ENCODE measurements around the gene IRF2BPL.

IRF2BPL gene

DNA sequence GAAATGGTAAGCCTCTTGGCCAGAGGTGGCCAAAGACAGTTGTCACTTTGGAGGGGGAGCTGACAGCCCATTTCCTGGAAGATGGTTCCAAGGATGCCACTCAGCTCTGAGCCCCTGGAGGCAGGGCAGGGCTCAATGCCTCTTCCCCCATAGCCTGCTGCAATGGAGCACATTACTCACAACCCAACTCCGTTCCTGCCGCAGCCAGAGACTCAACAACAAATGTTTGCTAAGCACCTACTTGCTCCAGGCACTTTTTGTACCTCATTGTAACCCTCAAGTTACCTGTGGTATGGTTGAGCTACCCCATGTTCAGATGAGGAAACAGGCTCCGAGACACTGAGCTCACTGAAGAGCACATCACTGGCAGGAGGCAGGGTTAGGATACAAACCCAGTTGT, 19.5 kb downstream of the IRF2BPL start:
- DNase-seq, result no peak

DNA sequence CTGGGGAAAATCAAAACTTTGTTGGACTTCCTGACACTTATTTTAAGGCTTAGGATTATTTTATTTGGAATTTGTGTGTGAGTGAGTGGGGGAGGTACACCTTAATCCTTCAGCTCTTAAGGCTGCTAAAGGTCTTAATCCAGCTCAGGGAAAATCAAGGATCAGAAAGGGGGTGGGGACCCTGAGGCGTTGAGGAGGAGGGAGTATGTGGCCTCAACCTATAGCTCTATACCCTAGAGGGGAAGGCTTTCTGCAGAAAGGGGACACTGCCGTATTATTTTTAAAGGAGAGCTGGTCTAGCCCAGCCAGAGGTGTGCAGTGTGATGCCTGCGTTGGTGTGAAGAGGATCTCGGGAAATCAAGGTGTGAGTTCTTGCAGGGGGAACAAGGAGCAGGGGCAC, 20.0 kb downstream of the IRF2BPL start:
- DNase-seq, result no peak

DNA sequence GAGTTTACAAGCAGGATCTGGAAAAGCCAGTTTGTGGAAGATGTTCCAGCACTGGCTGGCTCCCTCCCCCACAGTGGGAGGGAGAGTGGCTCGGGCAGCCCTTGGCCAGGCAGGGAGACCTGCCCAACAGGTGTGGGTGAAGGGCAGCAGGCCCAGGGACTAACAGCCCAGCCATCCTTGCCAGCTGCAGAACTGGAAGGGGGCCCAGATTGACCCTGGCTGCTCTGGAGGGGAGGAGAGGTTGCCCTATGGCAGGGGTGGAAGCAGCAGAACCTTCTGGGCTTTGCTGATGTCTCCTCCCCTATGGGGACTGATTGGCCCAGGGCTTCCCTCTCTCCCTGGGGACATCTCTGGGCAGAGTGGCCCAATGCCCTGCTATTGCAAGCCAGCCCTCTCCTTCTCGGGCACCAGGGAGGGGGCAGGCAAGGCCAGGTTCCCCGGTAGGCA, 20.5 kb downstream of the IRF2BPL start:
- no peak for DNase-seq

DNA sequence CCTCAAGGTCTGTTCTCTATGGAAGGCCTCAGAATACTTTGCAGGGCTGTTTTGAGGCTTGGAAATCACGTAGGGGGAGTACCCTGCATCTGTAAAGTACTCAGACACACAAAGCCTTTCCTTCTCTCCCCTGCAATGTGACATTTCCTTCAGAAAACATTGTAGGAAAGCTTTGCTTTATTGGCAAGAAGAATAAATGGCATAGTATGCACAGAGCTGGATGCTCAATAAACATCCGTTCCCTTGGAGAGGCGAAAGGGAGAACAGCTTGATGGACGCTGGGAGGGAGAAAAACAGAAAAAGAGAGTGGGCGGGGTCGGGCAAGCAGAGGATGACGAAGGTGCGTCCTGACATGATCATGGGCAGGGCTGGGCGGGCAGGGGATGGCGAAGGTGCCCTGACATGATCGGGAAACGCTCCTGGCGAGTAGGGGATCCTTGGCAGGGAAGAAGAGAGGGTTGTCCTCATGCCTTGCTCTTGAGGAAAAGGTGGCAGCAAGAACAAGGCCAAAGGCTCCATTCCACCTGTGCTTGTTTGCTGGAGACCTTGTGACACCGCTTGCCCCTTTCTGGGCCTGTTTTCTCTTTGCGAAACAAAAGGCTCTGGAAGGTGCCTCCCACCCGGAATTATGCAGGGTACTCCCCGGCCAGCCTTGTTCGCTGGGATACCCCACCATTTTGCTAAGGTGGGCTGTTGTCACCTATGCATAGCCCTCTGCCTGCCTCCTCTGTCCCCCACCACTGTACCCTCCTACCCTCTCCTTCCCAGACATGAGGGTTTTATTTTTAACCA, 21.1 kb downstream of the IRF2BPL start:
- no peak for DNase-seq

DNA sequence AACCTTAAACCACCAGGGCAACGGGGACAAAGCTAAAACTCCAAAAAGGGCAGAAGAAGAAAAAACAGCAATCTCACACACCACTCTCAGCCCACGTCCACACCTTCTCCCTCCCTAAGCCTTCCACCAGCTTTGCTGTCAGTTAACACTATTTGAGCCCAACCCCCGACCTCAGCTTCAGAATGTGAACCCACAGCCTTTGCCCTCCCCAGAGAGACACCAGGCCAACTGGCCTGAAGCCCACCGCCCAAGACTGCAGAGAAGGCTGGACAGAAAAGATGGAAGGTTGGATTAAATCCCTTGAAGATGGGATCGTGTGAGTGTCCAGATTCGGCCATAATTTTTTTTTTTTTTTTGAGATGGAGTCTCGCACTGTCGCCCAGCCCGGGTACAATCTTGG, 22.4 kb downstream of the IRF2BPL start:
- no peak for DNase-seq

DNA sequence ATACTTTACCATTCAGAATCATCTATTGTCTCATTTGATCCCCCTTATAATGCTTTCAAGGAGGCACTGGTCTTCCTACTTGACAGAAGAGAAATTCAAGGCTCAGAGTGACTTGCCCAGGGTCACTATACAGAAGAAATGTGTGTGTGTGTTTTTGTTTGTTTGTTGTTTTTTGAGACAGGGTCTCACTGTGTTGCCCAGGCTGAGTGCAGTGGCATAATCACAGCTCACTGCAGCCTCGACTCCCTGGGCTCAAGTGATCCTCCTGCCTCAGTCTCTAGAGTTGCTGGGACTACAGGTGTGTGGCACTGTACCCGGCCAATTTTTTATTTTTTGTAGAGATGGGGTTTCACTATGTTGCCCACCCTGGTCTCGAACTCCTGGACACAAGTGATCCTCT, 22.9 kb downstream of the IRF2BPL start:
- DNase-seq, result no peak

DNA sequence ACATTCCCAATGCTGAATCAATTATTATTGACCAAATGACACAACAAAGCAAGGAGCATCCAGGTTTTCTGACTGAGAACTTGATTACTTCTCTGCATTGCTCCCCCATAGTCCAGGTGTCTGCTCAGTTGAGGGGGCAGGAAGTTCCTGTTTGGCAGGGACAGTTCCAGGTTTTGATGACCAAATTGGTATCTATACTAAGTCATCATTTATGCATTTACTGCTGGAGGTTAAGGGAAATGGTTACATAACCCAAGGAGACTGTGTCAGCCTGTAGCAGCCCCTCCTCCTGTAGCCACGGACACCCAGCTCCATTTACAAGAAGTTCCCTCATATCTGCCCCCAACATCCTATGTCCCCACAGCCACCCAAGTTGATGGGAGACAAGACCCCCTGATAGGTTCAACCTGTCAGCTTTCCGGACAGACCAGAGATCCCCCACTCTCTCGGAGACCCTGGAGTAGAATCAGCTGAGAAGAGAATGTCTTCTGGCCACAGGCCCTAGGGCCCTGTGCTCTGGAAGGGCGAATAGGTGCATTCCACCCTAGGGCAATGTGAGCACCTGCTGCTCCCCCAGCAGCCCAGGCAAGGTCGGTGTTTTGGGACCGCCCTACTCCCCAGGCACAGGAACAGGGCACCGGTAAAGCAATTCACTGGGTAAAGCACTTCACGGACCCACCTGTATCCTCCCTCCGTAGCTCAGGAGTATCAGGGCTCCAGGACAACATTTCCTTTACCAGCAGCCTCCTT, 23.6 kb downstream of the IRF2BPL start:
- DNase-seq, result no peak

DNA sequence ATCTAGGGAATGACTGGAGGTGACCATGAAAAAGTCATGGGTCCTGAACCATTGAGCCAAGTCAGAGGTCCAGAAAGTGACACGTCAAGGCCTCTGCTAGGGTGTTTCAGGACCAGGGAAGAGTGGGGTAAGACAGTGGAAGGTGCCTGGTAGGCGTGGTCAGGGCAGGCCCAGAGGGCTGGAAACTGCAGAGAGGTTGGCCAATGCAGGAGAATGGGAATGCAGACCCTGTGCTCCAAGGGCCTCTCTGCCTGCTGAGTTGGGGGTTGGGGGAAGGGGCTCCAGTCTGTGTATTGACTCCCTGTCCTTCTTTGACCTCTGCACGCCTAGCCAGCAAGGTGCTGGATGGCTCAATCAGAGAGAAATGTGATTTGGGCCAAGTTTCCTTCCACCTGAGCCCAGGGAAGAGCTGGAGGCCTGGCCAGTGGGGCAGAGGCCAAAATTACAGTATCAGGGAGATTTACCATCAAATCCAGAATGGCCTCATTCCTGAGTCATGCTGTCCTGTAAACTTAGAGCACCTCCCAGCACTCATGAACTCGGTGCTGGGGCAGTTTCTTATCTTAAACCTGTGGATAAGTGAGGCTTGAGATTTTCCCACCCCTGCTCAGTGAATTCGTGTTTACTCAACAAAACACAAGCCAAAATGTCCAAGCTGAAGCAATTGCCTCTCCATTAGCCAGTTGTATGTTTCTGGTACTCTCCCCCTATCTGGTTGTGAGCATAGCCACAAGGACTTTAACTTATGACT, 24.4 kb downstream of the IRF2BPL start:
- no peak for DNase-seq

DNA sequence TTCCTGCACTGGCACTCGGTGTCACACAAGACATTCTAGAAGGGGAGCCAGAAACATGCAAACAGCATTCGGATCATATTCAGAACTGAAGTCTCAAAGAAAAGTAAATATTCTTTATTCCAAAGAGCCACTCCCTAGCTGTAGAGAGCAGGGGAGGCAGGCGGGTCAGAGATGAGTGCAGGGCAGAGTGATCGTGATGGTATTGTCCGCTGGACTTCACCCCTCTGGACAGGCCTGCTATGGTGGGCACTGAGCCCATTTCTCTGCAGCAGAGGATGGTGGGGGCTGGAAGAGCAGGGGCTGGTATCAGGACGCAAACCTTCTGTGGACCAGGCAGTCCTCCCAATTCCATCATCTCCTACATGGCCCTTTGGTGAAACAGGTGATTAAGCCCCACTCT, 25.6 kb downstream of the IRF2BPL start:
- DNase-seq, result no peak

DNA sequence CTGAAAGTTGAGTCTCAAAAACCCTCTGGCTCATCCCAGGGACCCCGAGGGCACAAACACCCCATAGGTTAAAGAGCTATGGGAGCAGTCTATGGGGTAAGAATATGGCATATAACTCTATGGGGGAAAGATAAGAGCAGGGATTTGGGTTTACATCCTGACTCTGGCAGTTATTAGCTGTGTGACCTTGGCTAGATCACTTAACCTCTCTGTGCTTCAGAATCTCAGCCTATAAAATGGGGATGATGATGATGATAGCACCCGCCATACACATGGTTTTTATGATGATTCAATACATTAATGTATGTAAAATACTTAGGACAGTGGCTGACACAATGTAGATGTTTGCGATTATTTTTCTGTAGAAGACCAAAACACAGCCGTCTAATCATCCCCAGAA, 26.2 kb downstream of the IRF2BPL start:
- no peak for DNase-seq

DNA sequence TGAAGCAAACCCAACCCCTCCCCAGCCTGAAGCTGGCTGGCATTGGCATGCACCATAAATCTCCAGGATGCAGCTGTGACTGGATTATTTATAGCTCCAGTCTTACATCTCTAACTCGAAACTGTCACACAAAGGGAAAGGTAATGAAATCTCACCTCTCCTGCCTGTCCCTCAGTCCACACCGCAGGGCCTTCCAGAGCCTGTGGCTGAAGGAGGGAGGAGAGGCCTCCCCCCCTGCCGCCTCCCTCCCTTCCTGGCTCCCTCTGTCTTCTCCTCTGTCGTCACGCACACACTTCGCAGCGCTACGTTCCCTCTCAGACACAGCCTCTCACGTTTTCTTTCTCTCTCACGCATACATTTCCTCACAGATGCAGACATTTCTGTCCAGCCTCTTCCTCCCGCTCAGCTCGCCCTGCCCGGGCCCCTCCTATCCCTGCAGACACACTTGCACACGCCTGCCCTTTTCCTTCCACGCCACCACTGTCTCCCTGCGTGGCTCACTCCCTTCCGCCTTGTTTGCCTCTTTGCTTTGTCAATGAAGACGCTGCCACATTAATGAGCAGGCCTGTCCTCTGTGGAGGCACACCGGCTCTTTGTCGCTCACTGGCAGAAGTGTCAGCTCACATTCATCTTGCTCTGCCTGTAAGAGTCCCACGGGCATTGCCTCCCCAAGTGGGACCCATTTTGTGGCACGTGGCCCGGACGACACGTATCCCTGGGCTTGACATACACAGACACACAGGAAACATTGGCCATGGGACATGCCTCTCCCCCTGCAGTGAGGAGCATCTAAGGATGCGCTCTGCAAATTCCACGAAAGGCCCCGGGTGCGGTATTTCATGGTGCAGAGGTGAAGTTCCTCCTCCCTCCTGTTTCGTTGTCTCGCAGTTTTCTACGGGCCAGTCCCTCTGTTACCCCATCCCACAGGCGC, 27.9 kb downstream of the IRF2BPL start:
- DNase-seq, result peak; percentile 72

DNA sequence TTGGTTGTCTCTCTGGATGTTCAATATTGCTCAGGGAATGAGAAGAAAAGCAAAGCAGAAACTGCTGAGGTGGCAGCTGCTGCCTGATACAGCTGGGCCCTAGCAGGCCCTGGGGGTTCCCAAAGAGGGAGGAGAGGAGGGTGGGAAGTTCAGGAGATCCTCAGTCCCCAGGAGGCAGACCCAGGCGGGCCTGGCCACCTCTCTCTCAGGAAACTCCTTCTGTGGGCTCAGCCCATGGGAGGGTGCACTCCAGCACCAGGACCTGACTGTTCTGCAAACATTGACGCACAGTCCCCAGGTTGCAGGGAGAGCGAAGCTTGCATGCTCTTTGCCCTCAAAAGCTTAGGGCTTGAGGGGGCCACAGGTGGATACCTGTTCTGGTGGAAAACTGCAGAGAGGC, 29.6 kb downstream of the IRF2BPL start:
- no peak for DNase-seq

DNA sequence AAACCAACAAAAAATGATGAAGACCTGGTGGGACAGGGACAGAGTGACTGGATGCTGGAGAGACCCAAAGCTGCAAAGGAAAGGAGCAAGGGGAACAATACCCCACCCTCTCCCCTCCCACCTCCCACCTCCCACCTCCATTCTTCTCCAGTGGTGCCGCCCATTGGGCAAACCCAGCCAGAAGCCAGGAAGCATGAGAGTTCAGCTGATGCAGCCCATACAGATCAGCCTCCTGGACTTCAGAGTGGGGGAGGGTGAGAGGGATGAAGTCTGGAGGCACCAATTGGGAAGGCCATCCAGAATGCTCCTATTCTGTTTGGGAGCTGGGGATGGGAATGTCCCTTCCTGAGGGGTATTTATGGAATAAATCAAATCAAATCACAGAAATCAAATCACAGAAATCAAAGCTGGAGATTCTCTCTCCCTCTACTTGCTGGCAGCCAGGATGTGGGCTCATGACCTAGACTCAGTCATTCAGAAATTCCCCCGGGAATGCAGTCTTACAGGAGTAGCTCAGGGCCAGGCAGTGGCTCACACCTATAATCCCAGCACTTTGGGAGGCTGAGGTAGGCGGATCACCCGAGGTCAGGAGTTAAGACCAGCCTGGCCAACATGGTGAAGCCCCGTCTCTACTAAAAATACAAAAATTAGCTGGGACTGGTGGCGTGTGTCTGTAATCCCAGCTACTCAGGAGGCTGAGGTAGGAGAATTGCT, 31.1 kb downstream of the IRF2BPL start:
- peak; percentile 56 for DNase-seq

DNA sequence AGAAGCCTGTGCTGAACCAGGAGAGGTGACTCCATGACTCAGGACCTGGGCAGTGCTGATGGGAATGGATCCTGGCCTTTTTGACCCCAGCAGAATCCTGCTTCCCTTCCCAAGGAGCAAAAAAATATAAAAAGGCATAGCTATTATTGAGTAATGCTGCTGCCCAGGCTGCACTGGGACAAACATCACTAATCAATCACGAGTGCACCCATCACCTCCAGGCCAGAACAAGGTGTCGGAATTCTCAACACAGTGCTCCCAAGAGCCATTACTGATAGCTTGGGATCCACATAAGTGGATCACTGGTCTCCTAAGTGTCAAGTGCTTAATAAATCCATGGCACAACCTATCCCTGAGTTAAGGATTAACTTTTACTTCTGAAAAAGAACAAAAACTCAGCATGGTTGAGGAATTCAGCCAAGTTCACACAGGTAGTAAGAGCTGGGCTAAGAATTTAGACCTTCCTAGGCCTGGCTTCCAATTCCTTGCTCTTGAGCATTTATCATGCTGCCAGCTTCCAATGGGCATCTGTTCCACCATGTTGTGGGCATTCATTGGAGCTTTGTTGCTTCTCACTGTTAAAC, 31.9 kb downstream of the IRF2BPL start:
- DNase-seq, result no peak

DNA sequence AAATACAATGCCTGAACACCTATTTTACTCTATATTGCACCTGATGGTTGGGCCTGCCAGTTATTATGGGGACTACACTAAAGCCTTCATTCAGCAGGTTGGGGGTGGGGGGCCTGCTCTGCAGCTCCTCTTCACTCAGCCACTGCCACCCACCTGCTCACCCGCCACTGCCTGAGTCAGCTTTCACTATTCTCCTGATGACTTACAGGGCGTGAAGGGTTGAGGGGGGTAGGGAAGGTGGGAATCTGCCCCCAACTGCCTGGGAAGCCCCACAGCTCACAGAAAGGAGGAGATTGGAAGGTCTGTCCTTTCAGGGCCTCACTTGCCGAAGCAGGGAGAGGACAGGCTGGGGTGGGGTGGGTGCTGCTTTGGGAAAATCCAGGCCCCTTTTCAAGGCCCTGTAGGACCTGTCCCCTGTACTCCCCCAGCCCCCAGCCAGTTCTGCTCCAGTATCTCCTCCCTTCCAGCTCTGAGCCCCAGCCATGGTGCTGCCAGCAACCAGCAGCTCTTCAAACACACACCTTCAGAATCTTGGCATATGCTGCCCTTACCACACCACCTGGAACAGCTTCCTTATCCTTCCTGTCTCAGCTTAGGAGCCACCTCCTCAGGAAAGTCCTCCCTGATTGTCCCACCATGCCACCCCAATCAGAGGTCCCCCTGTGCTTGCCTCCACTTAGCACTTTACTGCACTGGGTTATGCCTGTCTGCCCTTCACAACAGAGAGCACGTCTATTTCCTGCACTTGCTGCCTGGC, 33.1 kb downstream of the IRF2BPL start:
- DNase-seq, result no peak

DNA sequence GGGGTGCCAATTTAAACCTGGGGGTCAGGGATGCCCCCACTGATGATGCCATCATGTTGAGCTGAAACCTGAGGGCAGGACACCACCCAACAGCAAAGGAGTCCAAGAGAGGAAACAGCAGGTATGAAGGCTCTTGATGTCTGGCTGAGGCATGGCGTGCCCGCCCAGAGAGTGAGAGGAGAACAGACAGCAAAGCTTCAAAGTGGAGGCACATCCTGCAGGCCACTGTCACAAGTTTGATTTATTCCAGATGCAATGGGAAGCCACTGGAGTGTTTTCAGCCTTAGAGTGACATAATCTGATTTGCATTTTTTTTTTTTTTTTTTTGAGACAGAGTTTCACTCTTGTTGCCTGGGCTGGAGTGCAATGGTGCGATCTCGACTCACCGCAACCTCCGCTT, 34.8 kb downstream of the IRF2BPL start:
- DNase-seq, result no peak

DNA sequence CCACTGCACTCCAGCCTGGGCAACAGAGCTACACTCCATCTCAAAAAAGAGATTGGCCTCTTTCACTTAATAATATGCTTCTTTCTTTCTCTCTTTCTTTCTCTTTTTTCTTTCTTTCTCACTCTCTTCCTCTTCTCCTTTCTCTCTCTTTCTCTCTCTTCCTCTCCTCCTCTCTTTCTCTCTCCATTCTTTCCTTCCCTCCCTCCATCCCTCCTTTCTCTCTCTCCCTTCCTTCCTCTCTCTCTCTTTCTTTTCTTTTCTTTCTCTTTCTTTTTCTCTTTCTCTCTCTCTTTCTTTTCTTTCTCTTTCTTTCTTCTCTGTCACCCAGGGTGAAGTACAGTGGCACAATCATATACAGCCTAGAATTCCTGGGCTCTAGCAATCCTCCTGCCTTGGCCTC, 38.4 kb downstream of the IRF2BPL start:
- no peak for DNase-seq

DNA sequence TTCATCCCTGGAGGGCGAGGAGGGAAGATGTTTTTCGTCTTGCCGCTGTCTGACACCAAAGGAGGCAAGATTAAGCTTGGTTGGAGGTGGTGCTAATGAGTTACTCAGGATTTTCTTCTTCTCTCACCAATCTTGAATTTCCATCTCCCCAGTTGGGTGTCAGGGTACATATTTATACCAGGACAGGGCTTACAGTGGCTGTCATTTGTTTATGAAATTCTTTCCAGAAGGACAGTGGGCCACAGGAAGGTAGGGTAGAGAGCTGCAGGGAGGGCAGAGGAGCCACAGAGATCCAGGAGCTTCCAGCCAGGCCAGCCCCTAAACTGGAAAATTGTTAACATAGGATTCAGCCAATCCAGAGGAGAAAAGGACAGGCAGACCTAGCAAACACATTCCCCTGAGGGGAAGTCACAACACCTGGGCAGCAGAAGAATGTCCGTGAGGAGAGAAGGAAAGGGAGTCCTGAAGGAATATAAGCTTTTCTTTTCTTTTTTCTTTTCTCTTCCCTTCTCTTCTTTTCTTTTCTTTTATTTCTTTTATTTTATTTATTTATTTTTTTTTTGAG, 40.5 kb downstream of the IRF2BPL start:
- DNase-seq, result no peak

DNA sequence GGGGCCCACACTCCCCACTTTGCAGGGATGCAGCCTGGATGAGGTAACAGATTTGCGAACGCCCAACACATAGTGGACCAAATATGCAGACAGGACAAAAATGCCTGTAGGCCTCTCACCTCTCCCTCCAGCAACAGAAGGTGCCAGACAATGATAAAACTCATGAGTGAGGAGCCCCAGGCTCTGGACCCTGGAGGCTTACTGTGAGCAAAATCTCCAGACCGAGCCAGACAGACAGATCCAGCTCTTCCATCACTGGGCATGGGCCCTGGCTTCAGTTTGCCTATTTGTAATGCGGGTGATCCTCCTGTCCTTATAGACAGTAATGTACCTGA, 42.3 kb downstream of the IRF2BPL start:
- no peak for DNase-seq

DNA sequence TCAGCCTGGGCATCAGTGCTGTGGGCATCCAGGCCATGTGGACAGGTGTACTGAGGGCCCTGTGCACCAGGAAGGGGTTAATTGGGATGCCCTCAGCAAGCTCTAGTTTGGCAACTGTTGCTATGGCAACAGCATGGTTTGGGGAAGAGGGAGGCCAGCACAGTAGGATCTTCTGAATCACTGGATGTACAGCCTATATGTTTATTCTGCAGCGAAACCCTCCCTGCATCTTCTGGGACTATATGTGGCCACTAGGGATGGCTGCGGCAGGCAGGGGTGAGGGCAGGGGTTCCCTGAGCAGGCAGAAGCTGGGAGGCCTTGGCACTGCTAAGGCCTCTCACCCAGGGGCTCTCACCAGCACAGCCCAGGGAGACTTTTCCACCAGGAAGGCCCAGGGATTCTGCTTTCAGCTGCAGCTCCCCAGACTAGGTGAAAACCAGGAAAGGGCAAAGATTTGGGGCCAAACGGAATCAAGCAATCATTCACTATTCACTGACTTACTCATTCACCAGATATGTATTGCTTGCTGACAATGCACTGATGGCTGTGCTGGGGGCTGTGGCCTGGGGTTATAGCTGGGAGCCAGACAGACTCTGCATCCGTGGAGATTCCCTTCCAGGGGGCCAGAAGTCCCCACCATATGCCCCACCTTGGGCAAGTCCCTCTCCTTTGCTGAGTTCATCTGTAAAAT, 42.8 kb downstream of the IRF2BPL start:
- peak; percentile 67 for DNase-seq

All from fibroblast of skin of abdomen (primary cell).